Brain microvascular endothelial cell (primary cell): ENCODE data around the gene ADGRB3.
A peak's percentile ranks its signal among the peaks of the same experiment; 100 is the strongest.

Experiments
- DNase-seq: peaks from one replicate; pipeline ENCODE4 v3.0.0-alpha.2; 2020
- H3K27ac ChIP-seq: fragments of 250-450 bp; sonication (Bioruptor Pico); 2 replicates; pipeline ENCODE4 v1.5.1; 2020; ENCODE audit warnings: mild to moderate bottlenecking, moderate library complexity
- H3K27me3 ChIP-seq: fragments of 250-450 bp; sonication (Bioruptor Pico); replicated peaks from 2 replicates; pipeline ENCODE4 v1.5.1; 2020; ENCODE audit warnings: mild to moderate bottlenecking
- H3K36me3 ChIP-seq: fragments of 250-450 bp; sonication (Bioruptor Pico); replicated peaks from 2 replicates; pipeline ENCODE4 v1.5.1; 2020; ENCODE audit warnings: mild to moderate bottlenecking
- H3K4me3 ChIP-seq: 2 replicates; pipeline ENCODE4 v1.5.1; 2011; ENCODE audit warnings: low read depth, mild to moderate bottlenecking, control low read depth, low read length, moderate library complexity
- in situ Hi-C: cut with HindIII; loops from 2 replicates; pipeline ENCODE4 v1.10.0; 2017; ENCODE audit warnings: low sequenced_read_pairs, low pct_ligation_motif_present
- TF ChIP-seq, protein P1 (sequence below): IDR thresholded peaks from 2 replicates; pipeline ENCODE4 v1.5.1; 2011; ENCODE audit warnings: low read depth, mild to moderate bottlenecking, moderate library complexity, low read length, control low read depth, inconsistent platforms; ENCODE audit errors: missing control alignments

ADGRB3 gene

DNA sequence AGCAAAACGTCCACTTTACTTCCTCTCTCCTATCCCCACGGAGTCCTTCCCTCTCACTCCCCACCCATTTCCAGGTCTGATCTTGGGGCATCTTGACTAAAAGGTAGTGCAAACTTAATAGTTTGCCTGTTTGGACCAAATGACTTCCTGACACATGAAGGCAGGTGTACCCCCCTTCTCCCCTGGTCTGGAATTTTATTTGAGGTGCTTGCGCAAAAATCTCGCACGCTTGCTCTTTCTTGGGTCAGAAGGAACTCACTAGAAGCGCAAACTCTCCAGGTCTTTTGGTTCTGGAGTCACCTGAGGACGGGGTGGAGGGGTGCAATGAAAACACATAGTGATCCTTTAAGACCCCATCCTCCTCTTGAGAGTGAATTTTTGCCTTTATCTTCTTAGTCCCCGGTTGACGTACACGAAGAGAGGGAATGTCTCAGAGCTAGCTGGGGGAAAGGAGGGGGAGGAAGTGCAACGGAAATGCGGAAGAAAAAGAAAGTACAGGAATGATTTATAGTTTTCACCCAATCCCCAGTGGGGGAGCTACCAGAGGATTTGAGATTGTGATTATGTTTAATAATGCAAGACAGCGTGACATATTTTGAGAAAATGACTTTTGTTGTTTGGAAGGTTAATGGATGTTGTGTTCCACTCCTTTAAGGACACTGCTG is 4.9 kb downstream of the ADGRB3 start:
- H3K27me3 ChIP-seq = peaks cover 8% of the 10 kb centered on the region
- no peak for DNase-seq
- H3K4me3 ChIP-seq = peak overlapping the region; percentile 26
- no peaks in the 10 kb centered on the region for H3K36me3 ChIP-seq
- in situ Hi-C loops = no loop called here
- H3K27ac ChIP-seq = no peak overlapping the region
- TF ChIP-seq, protein P1, sequence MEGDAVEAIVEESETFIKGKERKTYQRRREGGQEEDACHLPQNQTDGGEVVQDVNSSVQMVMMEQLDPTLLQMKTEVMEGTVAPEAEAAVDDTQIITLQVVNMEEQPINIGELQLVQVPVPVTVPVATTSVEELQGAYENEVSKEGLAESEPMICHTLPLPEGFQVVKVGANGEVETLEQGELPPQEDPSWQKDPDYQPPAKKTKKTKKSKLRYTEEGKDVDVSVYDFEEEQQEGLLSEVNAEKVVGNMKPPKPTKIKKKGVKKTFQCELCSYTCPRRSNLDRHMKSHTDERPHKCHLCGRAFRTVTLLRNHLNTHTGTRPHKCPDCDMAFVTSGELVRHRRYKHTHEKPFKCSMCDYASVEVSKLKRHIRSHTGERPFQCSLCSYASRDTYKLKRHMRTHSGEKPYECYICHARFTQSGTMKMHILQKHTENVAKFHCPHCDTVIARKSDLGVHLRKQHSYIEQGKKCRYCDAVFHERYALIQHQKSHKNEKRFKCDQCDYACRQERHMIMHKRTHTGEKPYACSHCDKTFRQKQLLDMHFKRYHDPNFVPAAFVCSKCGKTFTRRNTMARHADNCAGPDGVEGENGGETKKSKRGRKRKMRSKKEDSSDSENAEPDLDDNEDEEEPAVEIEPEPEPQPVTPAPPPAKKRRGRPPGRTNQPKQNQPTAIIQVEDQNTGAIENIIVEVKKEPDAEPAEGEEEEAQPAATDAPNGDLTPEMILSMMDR = no peak

DNA sequence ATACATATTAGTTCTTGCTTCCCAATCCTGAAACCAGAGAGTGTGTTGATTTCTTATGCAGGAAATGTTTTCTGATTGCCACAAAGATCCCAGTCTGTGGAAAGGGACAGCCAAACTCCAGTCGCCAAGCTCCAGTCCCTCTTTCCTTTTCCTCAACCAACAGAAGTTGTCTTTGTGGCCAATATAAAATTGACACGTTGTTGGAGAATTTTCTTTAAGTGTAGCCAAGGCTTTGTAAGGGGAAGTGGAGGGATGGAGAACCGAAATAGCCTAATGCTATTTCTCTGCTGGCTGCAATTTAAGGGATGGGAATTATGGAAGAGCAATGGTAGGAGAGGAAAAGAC is 5.4 kb downstream of the ADGRB3 start:
- H3K4me3 ChIP-seq = peak overlapping the region; percentile 26
- H3K27ac ChIP-seq = no peak overlapping the region
- H3K36me3 ChIP-seq = no peaks in the 10 kb centered on the region
- TF ChIP-seq, protein P1 = no peak
- H3K27me3 ChIP-seq = peaks cover 8% of the 10 kb centered on the region
- in situ Hi-C loops = no loop called here
- no peak for DNase-seq

DNA sequence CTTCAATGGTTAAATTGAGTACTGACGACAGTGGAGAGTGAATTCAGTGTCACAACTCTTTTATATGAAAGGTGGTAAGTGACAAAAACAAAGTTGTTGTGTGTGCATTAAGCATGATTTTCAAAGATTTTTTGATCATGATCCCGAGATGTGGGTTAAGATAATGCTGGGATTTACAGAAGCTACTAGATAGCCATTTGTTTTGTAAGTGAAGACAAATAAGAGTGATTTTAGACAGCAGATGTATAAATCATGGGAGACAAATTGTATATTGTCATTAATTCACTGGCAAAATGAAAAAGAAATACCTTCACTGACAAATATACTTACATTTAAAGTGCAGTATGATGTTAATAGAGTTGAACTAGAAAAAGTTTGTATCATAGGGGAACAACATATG is 6.1 kb downstream of the ADGRB3 start:
- H3K4me3 ChIP-seq = no peak overlapping the region

DNA sequence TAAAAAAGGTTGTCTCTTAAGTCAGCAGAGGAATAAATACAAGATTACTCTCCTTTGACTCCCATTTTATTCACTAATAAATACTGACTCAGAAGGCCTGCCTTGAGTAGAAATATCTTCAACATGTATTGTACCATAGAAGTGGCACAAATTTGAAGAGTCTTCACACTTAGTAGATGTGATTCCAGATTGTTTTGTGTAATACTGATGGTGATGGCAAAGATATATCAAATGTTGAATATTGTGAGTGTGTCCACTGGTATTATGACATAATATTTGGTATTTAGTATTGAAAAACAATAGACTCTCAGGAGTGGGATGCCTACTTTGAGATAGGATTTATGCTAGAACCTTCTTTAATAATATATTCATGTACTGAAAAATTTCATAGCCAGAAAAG is 7.0 kb downstream of the ADGRB3 start:
- in situ Hi-C loops = no loop called here
- H3K4me3 ChIP-seq = no peak overlapping the region
- TF ChIP-seq, protein P1 = no peak

More for the DNA sequence above, 6.1 kb downstream of the ADGRB3 start:
- DNase-seq = no peak
- Histone ChIP-seq H3K27me3 (peaks cover 4% of the 10 kb centered on the region), H3K27ac (no peak overlapping the region), H3K36me3 (no peaks in the 10 kb centered on the region)
- TF ChIP-seq, protein P1 = no peak
- in situ Hi-C loops = no loop called here

DNA sequence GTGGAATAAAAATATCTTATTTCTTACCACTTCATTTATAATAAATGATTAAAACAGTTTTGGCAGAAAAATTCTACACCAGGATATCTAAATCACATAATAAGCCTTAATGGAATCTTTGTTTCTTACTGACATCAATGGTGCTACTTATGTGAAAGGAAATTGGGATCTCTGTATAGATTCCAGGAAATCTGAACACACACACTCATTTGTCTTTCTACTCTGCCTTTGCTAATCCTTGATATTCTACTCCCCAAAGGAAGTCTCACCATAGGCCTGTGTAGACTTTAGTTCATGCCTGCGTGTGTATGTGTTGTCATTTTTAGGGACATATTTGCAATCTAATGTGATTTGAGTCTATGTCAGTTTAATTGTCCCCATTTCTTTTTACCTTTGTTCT is 7.9 kb downstream of the ADGRB3 start:
- H3K36me3 ChIP-seq = no peaks in the 10 kb centered on the region
- no peak overlapping the region for H3K27ac ChIP-seq
- in situ Hi-C loops = no loop called here
- TF ChIP-seq, protein P1 = no peak
- DNase-seq = no peak
- H3K27me3 ChIP-seq = no peaks in the 10 kb centered on the region
- no peak overlapping the region for H3K4me3 ChIP-seq

More for the DNA sequence above, 7.0 kb downstream of the ADGRB3 start:
- DNase-seq = no peak
- no peaks in the 10 kb centered on the region for H3K36me3 ChIP-seq
- peaks cover 3% of the 10 kb centered on the region for H3K27me3 ChIP-seq
- H3K27ac ChIP-seq = no peak overlapping the region

DNA sequence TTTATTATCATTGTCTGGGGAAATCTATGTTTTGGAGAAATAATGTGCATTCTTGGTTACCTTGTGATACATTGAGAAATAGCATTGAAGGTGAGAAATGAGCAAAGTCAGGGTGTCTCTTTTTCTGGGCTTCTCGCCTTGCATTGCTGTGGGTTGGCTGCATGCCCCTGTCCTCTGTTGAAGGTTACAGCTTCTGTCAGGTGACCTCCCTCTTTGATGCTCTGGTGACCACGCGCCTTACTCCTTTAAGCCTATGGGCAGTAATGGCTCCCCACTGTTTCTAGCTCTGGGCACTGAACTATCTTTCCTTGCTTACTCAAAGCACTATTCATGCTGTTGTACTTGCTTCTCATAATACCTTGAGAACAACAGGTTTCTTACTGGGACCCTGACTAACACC is 14.6 kb downstream of the ADGRB3 start:
- no peaks in the 10 kb centered on the region for H3K36me3 ChIP-seq
- H3K27ac ChIP-seq = no peak overlapping the region
- no peak for DNase-seq
- TF ChIP-seq, protein P1 = no peak
- in situ Hi-C loops = no loop called here
- H3K4me3 ChIP-seq = no peak overlapping the region
- H3K27me3 ChIP-seq = peaks cover 3% of the 10 kb centered on the region
